ENCODE results near the gene BEAN1. TPM values are rescaled to one million over a fixed set of nuclear protein-coding genes. Genes with fewer than 3 reads are reported as not detected.
"Not testable (repeated sequence)": the region's sequence is repeated elsewhere in the genome, so short reads cannot be mapped to it uniquely, and the experiment has no call there.

Gene BEAN1
- total and polyA plus RNA-seq, 9 of the 15 experiments (the other 6 are each of a cell fraction or from before 2014, with no cell fraction given), result not detected

DNA sequence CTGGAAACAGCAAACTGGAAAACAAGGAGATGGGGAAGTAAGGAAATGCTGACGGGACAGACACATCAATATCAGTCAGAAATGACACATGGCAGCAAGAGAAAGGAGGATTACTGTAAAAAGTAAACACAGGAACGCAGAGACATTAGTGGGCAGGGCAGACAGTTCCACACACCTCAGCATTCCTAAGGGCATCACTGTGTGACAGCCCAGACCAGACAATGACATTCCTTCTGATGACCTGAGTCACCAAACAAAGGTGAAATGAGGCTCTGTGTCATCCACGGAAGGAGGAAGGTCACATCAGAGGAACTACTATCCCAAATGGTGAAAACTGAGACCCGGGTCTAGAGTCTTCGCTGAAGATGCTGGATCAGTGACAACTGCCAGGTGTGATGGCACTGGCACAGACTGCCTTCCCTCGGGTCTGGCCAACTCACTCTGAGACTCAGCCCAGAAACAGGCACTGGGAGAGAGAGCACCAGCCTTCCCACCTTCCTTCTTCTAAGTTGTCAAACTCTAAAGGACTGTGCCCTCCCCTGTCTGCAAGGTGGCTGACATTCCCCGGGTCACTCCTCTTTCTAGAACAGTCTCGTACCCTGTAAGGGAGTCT is 86.1 kb downstream of the BEAN1 start (continued):
- TF ChIP-seq, protein P1, sequence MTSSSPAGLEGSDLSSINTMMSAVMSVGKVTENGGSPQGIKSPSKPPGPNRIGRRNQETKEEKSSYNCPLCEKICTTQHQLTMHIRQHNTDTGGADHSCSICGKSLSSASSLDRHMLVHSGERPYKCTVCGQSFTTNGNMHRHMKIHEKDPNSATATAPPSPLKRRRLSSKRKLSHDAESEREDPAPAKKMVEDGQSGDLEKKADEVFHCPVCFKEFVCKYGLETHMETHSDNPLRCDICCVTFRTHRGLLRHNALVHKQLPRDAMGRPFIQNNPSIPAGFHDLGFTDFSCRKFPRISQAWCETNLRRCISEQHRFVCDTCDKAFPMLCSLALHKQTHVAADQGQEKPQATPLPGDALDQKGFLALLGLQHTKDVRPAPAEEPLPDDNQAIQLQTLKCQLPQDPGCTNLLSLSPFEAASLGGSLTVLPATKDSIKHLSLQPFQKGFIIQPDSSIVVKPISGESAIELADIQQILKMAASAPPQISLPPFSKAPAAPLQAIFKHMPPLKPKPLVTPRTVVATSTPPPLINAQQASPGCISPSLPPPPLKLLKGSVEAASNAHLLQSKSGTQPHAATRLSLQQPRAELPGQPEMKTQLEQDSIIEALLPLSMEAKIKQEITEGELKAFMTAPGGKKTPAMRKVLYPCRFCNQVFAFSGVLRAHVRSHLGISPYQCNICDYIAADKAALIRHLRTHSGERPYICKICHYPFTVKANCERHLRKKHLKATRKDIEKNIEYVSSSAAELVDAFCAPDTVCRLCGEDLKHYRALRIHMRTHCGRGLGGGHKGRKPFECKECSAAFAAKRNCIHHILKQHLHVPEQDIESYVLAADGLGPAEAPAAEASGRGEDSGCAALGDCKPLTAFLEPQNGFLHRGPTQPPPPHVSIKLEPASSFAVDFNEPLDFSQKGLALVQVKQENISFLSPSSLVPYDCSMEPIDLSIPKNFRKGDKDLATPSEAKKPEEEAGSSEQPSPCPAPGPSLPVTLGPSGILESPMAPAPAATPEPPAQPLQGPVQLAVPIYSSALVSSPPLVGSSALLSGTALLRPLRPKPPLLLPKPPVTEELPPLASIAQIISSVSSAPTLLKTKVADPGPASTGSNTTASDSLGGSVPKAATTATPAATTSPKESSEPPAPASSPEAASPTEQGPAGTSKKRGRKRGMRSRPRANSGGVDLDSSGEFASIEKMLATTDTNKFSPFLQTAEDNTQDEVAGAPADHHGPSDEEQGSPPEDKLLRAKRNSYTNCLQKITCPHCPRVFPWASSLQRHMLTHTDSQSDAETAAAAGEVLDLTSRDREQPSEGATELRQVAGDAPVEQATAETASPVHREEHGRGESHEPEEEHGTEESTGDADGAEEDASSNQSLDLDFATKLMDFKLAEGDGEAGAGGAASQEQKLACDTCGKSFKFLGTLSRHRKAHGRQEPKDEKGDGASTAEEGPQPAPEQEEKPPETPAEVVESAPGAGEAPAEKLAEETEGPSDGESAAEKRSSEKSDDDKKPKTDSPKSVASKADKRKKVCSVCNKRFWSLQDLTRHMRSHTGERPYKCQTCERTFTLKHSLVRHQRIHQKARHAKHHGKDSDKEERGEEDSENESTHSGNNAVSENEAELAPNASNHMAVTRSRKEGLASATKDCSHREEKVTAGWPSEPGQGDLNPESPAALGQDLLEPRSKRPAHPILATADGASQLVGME (CRISPR knock-in tag; IDR thresholded peaks at IDR 0.05), result no peak
- TF ChIP-seq HIVEP1 (CRISPR knock-in tag; IDR thresholded peaks at IDR 0.05), result no peak
- TF ChIP-seq FUS (optimal IDR thresholded peaks at IDR 0.05; ENCODE audit: low read depth, low read length), result no peak

DNA sequence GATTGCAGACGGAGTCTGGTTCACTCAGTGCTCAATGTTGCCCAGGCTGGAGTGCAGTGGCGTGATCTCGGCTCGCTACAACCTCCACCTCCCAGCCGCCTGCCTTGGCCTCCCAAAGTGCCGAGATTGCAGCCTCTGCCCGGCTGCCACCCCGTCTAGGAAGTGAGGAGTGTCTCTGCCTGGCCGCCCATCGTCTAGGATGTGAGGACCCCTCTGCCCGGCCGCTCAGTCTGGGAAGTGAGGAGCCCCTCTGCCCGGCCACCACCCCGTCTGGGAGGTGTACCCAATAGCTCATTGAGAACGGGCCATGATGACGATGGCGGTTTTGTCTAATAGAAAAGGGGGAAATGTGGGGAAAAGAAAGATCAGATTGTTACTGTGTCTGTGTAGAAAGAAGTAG is 87.3 kb downstream of the BEAN1 start:
- CTCF ChIA-PET (ENCODE audit: low intra/inter-chr PET ratio); in situ Hi-C loops (cut with MboI); POLR2A ChIA-PET; H3K79me2 ChIP-seq (ENCODE audit: control insufficient read depth, insufficient read depth, low read length); DNase-seq (ENCODE audit: extremely low read depth in 1 of 4, low spot score in 3 of 4); H3K9me3 ChIP-seq (replicated peaks; ENCODE audit: control insufficient read depth, insufficient read depth, low read depth, low read length); H3K27ac ChIP-seq (ENCODE audit: extremely low read depth, low read depth, low read length); ATAC-seq; H4K20me1 ChIP-seq (replicated peaks; ENCODE audit: control insufficient read depth, insufficient read depth, low read length); H3K9me1 ChIP-seq (ENCODE audit: control insufficient read depth, insufficient read depth, low read length); intact Hi-C loops (cut with micrococcal nuclease); H3K4me2 ChIP-seq (ENCODE audit: insufficient read depth, low read length); H2AFZ ChIP-seq (ENCODE audit: low read depth, low read length); FAIRE-seq; BruUV-seq (replicated peaks); H3K36me3 ChIP-seq (ENCODE audit: control insufficient read depth, insufficient read depth, low read length); H3K27me3 ChIP-seq (ENCODE audit: control insufficient read depth in 2 of 2, insufficient read depth in 2 of 2, low read length in 2 of 2); H3K9ac ChIP-seq (ENCODE audit: insufficient read depth in 1 of 2, low read depth in 2 of 2, low read length in 2 of 2); H3K4me3 ChIP-seq: not testable (repeated sequence)
- H3K4me1 ChIP-seq (replicated peaks in 1 of 2; ENCODE audit: control insufficient read depth in 2 of 2, insufficient read depth in 2 of 2, low read length in 2 of 2), result peaks cover 29 to 38% of the 10 kb centered on the region in 2 experiments
- WGBS (ENCODE audit: insufficient coverage, low coverage, missing lambda C conversion rate), result 90% methylated on average over 5 of the region's 17 CpGs

DNA sequence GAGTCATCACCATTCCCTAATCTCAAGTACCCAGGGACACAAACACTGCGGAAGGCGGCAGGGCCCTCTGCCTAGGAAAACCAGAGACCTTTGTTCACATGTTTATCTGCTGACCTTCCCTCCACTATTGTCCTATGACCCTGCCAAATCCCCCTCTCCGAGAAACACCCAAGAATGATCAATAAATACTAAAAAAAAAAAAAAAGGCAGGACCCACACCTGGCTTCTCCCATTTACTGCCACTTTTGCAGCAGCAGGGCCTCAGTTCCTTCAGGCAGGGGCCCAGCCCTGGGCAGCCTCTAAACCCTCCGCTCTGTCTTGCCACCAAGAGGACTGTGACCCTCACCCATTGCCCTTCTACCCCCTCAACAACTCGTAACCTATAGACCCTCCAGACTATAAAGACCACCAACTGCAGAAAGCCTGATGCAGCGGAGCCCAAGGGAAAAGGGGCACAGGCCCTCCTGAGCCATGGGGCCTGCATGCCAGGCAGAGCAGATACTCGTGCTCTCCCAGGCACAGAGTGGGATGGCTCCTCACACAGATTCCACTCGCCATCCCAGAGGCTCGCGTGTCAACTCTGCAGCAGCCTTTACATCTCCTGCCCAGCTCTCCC is 88.0 kb downstream of the BEAN1 start:
- FAIRE-seq; ATAC-seq; POLR2A ChIA-PET; BruUV-seq (replicated peaks); H3K27ac ChIP-seq (ENCODE audit: extremely low read depth, low read depth, low read length); H3K4me2 ChIP-seq (ENCODE audit: insufficient read depth, low read length); H4K20me1 ChIP-seq (replicated peaks; ENCODE audit: control insufficient read depth, insufficient read depth, low read length); DNase-seq (ENCODE audit: extremely low read depth in 1 of 4, low spot score in 3 of 4); H3K9me1 ChIP-seq (ENCODE audit: control insufficient read depth, insufficient read depth, low read length); H3K4me3 ChIP-seq; H3K9me3 ChIP-seq (replicated peaks; ENCODE audit: control insufficient read depth, insufficient read depth, low read depth, low read length); in situ Hi-C loops (cut with MboI); H2AFZ ChIP-seq (ENCODE audit: low read depth, low read length); CTCF ChIA-PET (ENCODE audit: low intra/inter-chr PET ratio); H3K36me3 ChIP-seq (ENCODE audit: control insufficient read depth, insufficient read depth, low read length); H3K79me2 ChIP-seq (ENCODE audit: control insufficient read depth, insufficient read depth, low read length); H3K27me3 ChIP-seq (ENCODE audit: control insufficient read depth in 2 of 2, insufficient read depth in 2 of 2, low read length in 2 of 2); intact Hi-C loops (cut with micrococcal nuclease): not testable (repeated sequence)
- 87% methylated on average over 6 of the region's 10 CpGs for WGBS (ENCODE audit: insufficient coverage, low coverage, missing lambda C conversion rate)
- H3K4me1 ChIP-seq (replicated peaks in 1 of 2; ENCODE audit: control insufficient read depth in 2 of 2, insufficient read depth in 2 of 2, low read length in 2 of 2), result peaks cover 29 to 38% of the 10 kb centered on the region in 2 experiments
- peak overlapping the region in 1 of 2 experiments; percentile 62; a peak in 2 of 4 replicates for H3K9ac ChIP-seq (ENCODE audit: insufficient read depth in 1 of 2, low read depth in 2 of 2, low read length in 2 of 2)

Measured in K562 (cell line).